Measurements from ENCODE around the gene COL6A6.
A peak's percentile ranks its signal among the peaks of the same experiment; 100 is the strongest.
"Not testable (repeated sequence)": the region's sequence is repeated elsewhere in the genome, so short reads cannot be mapped to it uniquely, and the experiment has no call there.

Gene COL6A6

GRCh38 chr3:130529486-130530215 lies 12.7 kb downstream of the COL6A6 start:
- no peak for DNase-seq (ENCODE audit: low read depth in 2 of 2)

DNA sequence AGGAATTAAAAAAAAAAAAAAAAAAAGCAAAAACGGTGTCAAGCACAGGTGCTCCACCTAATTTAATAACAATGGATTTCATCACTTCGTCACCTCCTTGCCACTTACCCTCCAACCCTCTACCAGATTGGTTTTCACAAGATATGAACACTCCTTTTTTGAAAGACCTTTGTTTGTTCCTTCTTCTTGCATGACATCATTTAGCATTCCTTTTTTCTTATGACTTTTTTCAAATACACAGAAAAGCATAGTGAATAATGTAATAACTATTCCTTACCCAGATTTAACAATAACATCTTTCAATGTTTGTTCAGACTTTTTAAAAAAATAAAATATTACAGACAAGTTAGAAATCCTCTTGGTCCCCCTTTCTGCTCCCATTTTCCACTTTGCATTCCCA lies 16.3 kb downstream of the COL6A6 start:
- DNase-seq (ENCODE audit: low read depth in 2 of 2) = no peak

- DNase-seq (ENCODE audit: low read depth in 2 of 2) = no peak
These were observed 20.8 kb downstream of the COL6A6 start for GRCh38 chr3:130537673-130538304.

GRCh38 chr3:130539005-130539404 lies 22.0 kb downstream of the COL6A6 start:
- peak in 1 of 2 donors; percentile 4 for DNase-seq (ENCODE audit: low read depth in 2 of 2)

DNA sequence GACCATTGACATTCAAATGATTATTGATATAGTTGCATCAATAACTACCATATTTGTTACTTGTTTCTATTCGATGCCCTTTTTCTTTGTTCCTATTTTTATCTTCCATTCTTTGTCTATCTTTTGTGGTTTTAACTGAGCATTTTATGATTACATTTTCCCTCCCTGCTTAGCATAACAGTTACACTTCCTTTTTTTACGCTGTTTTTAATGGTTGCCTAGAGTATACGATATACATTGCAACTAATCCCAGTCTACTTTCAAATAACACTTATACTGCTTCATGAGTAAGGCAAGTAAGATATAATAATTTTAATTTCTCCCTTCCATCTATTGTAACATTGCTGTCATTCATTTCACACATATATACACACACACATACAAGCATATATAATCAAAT lies 26.3 kb downstream of the COL6A6 start:
- no peak for DNase-seq (ENCODE audit: low read depth in 2 of 2)

DNA sequence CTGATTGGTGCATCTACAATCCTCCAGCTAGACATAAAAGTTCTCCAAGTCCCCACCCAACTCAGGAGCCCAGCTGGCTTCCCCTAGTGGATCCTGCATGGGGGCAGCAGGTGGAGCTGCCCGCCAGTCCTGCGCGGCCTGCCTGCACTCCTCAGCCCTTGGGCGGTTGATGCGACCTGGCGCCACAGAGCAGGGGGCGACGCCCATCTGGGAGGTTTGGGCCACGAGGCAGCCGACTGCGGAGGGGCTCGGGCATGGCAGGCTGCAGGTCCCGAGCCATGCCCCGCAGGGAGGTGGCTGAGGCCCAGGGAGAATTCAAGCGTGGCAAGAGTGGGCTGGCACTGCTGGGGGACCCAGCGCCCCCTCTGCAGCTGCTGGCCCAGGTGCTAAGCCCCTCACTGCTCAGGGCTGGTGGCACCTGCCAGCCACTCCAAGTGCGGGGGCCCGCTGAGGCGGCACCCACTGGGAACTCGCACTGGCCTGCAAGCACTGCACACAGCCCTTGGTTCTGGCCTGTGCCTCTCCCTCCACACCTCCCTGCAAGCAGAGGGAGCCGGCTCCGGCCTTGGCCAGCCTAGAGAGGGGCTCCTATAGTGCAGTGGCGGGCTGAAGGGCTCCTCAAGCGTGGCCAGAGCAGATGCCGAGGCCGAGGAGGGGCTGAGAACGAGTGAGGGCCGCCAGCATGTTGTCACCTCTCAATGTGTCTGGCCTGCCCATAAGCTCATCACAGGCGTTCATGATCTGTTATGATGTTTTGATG lies 30.1 kb downstream of the COL6A6 start:
- no peak for DNase-seq (ENCODE audit: low read depth in 2 of 2)

DNA sequence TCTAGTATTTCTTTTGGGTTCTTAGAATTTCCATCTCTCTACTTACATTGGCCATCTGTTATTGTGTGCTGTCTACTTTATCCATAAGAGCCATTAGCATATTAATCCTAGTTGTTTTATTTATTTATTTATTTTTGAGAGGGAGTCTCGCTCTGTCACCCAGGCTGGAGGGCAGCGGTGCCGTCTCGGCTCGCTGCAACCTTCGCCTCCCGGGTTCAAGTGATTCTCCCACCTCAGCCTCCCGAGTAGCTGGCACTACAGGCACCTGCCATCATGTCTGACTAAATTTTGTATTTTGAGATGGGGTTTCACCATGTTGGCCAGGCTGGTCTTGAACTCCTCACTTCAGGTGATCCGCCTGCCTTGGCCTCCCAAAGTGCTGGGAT lies 30.7 kb downstream of the COL6A6 start:
- DNase-seq (ENCODE audit: low read depth in 2 of 2) = not testable (repeated sequence)

GRCh38 chr3:130548356-130548755 lies 31.4 kb downstream of the COL6A6 start:
- DNase-seq (ENCODE audit: low read depth in 2 of 2) = no peak

DNA sequence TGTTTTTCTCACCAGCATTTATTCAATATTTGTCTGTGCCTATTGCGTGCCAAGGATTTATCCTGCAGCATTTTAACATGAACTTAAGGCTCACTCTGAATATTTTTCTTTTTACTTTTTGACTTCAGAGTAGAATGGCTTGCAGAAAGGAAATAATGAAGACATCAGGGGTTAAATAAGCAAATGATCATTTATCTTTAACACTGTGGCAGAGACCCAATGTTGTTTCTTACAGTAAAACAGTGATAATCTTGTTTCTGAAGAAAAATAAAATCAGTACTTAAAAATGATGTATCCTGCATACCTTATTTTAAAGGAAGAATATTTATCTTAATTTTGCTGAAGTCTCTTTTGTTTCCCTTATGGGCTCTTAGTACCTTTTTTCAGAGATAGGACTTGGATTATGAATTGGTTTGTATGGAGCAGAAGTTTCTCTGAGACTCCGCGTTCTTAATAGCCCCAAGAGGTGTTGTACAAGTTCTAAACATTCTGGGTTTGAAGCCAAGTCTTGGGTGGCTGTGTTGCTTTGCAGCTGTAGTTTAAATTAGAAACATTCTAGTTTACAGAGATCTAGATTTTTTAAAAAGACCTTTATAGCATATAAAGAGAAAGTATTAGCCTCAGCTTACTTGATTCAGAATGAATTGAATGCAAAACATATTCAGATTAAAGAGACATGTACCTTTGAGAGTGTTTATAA lies 40.5 kb downstream of the COL6A6 start:
- DNase-seq (ENCODE audit: low read depth in 2 of 2) = no peak

- DNase-seq (ENCODE audit: low read depth in 2 of 2) = no peak
These were observed 41.4 kb downstream of the COL6A6 start for GRCh38 chr3:130558366-130558765.

GRCh38 chr3:130565224-130565623 lies 48.2 kb downstream of the COL6A6 start:
- no peak for DNase-seq (ENCODE audit: low read depth in 2 of 2)
